ENCODE measurements around the gene CSNK1D.

CSNK1D gene

DNA sequence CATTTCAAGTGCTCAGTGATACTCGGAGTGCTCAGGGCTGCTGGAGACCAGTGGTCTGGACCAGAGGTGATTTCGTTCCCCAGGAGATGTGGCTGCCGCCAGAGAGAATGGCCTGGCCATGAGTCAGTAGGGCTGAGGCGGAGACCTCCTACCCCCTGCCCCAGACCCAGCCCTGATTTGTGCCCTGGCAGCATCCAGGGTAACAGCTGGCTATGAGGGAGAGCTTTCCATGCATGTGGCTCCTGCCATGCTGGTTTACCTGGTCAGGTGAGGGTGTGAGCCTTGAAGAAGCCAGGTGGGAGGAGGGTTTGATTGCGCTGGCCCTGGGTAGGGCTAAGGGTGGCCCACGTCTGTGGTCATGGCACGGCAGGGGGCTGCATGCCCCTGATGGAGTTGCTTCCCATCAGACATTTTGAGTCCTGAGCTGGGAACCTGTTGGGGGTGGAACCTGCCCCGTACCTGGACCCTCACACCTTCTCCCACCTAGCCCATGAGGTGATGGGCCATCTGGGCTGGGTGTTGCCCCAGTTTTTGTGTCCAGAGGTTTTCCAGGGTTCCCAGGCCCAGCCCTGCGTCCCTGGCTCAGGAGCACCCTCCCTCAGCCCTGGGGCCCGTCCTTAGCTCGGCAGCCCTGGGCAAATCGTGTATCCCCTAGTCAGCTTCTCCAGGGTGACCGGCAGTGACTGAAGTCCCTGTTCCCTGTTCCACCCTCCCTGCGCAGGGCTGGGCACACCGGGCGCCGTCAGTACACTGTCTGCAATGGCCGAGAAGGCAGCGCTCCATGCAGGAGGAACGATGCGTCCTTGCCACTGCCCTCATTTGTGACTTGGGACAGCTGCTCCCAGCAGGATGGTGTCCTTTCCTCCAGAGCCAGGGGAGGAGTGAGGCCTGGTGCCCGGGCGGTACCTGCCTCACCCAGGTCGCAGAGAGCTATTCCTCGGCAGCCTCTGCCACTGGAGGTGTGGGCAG, 9.0 kb upstream of the CSNK1D start:
- DNase-seq (ENCODE audit: insufficient read length, low spot score) (no peak), FAIRE-seq (no peak)
- no peak for TF ChIP-seq POLR2A (IDR thresholded peaks at IDR 0.05; ENCODE audit: low read depth, low read length)
- no peak for TF ChIP-seq PAX5 (IDR thresholded peaks at IDR 0.05; ENCODE audit: insufficient read depth, low read length, severe bottlenecking)

DNA sequence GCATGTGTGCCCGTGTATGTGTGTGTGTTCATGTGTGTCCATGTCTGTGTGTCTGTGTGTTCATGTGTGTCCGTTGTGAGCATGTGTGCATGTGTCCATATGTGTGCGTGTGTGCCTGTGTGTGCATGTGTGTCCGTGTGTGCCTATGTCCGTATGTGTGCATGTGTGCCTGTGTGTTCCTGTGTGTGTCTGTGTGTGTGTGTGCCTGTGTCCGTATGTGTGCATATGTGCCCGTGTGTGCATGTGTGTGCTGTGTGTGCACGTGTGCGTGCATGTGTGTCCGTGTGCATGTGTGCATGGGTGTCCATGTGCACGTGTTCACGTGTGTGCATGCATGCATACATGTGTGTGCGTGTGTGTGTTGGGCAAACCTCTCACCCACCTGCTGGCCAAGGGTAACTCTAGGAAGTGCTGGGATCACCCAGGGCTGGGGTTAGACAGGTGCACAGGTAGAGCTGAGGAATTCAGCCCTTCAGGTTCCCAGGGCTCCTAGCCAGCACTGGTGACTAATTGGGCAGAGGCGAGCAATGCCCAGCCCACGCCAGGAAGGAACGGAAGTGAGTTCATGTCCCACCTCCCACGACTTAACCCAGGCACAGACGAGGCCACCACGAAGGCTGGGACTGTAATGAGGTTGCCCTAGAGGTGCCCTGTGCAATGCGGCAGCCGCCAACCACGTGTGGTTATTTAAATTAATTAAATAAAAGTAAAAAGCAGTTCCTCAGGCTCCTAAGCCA, 8.2 kb upstream of the CSNK1D start:
- FAIRE-seq: peak; percentile 79
- no peak for DNase-seq (ENCODE audit: insufficient read length, low spot score)

DNA sequence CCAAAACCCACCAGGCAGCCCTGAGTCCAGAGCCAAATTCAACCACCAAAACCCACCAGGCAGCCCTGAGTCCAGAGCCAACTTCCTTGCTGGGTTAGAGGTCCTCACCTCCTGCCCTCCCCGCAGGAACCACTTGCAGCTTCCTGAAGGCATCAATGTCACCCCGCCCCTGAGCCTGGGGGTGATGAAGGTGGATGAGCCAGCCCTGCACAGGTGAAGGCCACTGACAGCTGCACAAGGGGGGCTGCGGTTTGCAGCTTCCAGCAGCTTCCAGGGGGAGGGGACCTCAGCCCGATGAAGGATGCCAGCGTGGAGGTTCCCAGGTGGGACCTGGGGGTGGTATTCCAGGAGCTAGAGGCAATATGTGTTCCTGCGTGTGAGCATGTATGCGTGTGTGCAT, 7.6 kb upstream of the CSNK1D start:
- no peak for FAIRE-seq
- no peak for TF ChIP-seq TAF1 (IDR thresholded peaks at IDR 0.05; ENCODE audit: low read depth, low read length)
- TF ChIP-seq POLR2A (IDR thresholded peaks at IDR 0.05; ENCODE audit: low read depth, low read length): no peak
- TF ChIP-seq SPI1 (IDR thresholded peaks at IDR 0.05; ENCODE audit: low read depth, low read length): no peak
- TF ChIP-seq PAX5 (IDR thresholded peaks at IDR 0.05; ENCODE audit: insufficient read depth, low read length, severe bottlenecking): no peak
- TF ChIP-seq POU2F2 (IDR thresholded peaks at IDR 0.05; ENCODE audit: low read depth, low read length): no peak
- TF ChIP-seq POLR2AphosphoS5 (IDR thresholded peaks at IDR 0.05; ENCODE audit: low read depth, low read length): no peak

More for the DNA sequence above, 8.2 kb upstream of the CSNK1D start:
- TF ChIP-seq PAX5 (IDR thresholded peaks at IDR 0.05; ENCODE audit: insufficient read depth, low read length, severe bottlenecking): no peak
- TF ChIP-seq TAF1 (IDR thresholded peaks at IDR 0.05; ENCODE audit: low read depth, low read length): no peak
- TF ChIP-seq POLR2A (IDR thresholded peaks at IDR 0.05; ENCODE audit: low read depth, low read length): no peak
- TF ChIP-seq POU2F2 (IDR thresholded peaks at IDR 0.05; ENCODE audit: low read depth, low read length): no peak
- TF ChIP-seq POLR2AphosphoS5 (IDR thresholded peaks at IDR 0.05; ENCODE audit: low read depth, low read length): no peak
- no peak for TF ChIP-seq SPI1 (IDR thresholded peaks at IDR 0.05; ENCODE audit: low read depth, low read length)

DNA sequence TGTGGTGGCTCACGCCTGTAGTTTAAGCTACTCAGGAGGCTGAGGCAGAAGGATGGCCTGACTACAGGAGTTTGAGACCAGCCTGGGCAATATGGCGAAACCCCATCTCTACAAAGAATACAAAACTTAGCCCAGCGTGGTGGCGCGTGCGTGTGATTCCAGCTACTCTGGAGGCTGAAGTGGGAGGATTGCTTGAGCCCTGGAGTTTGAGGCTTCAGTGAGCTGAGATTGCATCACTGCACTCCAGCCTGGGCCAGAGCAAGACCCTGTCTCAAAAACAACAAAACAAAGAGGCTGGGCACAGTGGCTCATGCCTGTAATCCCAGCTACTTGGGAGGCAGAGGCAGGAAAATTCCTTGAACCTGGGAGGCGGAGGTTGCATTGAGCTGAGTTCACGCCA, 7.0 kb upstream of the CSNK1D start:
- no peak for DNase-seq (ENCODE audit: insufficient read length, low spot score)
- TF ChIP-seq PAX5 (IDR thresholded peaks at IDR 0.05; ENCODE audit: insufficient read depth, low read length, severe bottlenecking): no peak
- TF ChIP-seq TAF1 (IDR thresholded peaks at IDR 0.05; ENCODE audit: low read depth, low read length): no peak
- no peak for TF ChIP-seq POLR2A (IDR thresholded peaks at IDR 0.05; ENCODE audit: low read depth, low read length)
- TF ChIP-seq POLR2AphosphoS5 (IDR thresholded peaks at IDR 0.05; ENCODE audit: low read depth, low read length): no peak
- TF ChIP-seq SPI1 (IDR thresholded peaks at IDR 0.05; ENCODE audit: low read depth, low read length): no peak
- TF ChIP-seq POU2F2 (IDR thresholded peaks at IDR 0.05; ENCODE audit: low read depth, low read length): no peak
- FAIRE-seq: no peak

More for the DNA sequence above, 7.6 kb upstream of the CSNK1D start:
- DNase-seq (ENCODE audit: insufficient read length, low spot score): no peak

DNA sequence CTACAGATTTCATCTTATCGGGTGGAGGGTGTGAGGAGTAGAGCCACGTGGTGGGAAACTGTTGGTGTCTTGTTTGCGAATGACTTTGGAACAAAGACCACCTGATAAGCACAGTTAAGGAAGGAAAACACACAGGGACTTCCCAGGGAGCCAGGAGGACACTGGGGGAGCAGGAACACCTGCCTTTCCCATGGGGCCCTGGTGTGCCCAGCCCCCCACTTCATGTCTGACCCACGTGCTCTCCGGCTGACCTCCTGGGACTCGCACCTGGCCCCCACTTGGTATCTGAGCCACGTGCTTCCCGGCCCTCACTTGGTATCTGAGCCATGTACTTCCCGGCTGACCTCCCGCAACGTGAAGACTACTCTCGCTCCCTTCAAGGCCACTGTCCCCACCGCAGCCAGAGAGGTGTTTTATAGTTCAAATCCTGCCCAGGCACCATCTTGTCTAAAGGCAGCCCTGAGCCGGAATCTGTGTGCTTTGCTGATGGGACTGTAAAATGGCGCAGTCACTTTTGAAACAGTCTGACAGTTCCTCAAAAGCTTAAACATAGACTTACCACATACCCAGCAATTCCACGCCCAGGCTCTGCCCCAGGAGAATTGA, 5.4 kb upstream of the CSNK1D start:
- DNase-seq (ENCODE audit: insufficient read length, low spot score): no peak
- FAIRE-seq: no peak
- no peak for TF ChIP-seq TAF1 (IDR thresholded peaks at IDR 0.05; ENCODE audit: low read depth, low read length)
- no peak for TF ChIP-seq POLR2AphosphoS5 (IDR thresholded peaks at IDR 0.05; ENCODE audit: low read depth, low read length)
- TF ChIP-seq SPI1 (IDR thresholded peaks at IDR 0.05; ENCODE audit: low read depth, low read length): no peak
- TF ChIP-seq POLR2A (IDR thresholded peaks at IDR 0.05; ENCODE audit: low read depth, low read length): no peak
- TF ChIP-seq POU2F2 (IDR thresholded peaks at IDR 0.05; ENCODE audit: low read depth, low read length): no peak
- TF ChIP-seq PAX5 (IDR thresholded peaks at IDR 0.05; ENCODE audit: insufficient read depth, low read length, severe bottlenecking): no peak

DNA sequence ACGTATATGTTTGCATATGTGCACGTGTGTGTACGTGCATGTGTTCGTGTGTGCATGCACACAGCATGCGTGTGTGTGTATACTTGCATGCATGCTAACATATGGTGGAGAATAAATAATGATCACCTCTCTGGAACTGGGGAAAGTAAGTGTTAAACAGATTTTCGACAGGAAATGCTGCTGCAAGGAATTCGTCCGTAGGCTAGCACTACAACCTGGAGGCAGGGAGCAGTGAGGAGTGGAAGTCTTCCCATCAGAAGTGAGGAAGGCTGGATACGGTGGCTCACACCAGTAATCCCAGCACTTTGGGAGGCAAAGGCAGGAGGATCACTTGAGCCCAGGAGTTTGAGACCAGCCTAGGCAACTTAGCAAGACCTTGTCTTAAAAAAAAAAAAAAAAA, 4.8 kb upstream of the CSNK1D start:
- TF ChIP-seq POLR2A (IDR thresholded peaks at IDR 0.05; ENCODE audit: low read depth, low read length) (no peak), PAX5 (IDR thresholded peaks at IDR 0.05; ENCODE audit: insufficient read depth, low read length, severe bottlenecking) (no peak), TAF1 (IDR thresholded peaks at IDR 0.05; ENCODE audit: low read depth, low read length) (no peak), POU2F2 (IDR thresholded peaks at IDR 0.05; ENCODE audit: low read depth, low read length) (no peak), SPI1 (IDR thresholded peaks at IDR 0.05; ENCODE audit: low read depth, low read length) (no peak), POLR2AphosphoS5 (IDR thresholded peaks at IDR 0.05; ENCODE audit: low read depth, low read length) (no peak)
- no peak for DNase-seq (ENCODE audit: insufficient read length, low spot score)
- peak; percentile 57 for FAIRE-seq

DNA sequence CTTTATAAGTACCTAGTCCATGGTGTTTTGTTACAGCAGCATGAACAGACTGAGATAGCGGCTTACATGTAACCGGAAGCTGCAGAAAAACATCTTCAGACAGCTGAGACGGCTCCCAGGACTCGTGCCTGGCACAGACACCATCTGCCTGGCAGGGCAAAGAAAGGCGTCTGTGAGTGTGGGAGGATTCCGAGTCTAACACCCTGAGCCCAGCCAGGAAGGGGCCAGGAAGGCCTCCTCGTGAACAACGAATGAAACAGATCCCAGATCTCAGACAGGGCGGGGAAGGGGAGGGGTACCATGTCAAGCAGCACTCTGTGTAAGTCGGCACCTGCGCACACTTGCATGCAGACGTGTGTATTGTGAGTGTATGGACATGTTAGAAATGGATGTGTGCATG, 4.4 kb upstream of the CSNK1D start:
- no peak for TF ChIP-seq PAX5 (IDR thresholded peaks at IDR 0.05; ENCODE audit: insufficient read depth, low read length, severe bottlenecking)
- no peak for TF ChIP-seq POLR2A (IDR thresholded peaks at IDR 0.05; ENCODE audit: low read depth, low read length)
- TF ChIP-seq POU2F2 (IDR thresholded peaks at IDR 0.05; ENCODE audit: low read depth, low read length): no peak
- no peak for TF ChIP-seq POLR2AphosphoS5 (IDR thresholded peaks at IDR 0.05; ENCODE audit: low read depth, low read length)
- TF ChIP-seq TAF1 (IDR thresholded peaks at IDR 0.05; ENCODE audit: low read depth, low read length): no peak
- no peak for TF ChIP-seq SPI1 (IDR thresholded peaks at IDR 0.05; ENCODE audit: low read depth, low read length)
- FAIRE-seq (no peak), DNase-seq (ENCODE audit: insufficient read length, low spot score) (no peak)

DNA sequence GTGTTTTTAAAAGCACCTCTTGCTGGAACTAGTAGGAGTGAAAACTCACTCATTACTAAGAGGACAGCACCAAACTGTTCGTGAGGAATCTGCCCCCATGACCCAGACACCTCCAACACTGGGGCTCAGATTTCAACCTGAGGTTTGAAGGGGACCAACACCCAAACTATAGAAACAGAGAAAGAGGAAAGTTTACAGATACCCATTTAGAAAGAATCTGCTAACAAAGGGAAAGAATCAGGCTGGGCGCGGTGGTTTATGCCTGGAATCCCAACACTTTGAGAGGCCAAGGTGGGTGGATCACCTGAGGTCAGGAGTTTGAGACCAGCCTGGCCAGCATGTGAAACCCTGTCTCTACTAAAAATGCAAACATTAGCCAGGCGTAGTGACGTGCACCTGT, 3.4 kb upstream of the CSNK1D start:
- DNase-seq (ENCODE audit: insufficient read length, low spot score) (no peak), FAIRE-seq (no peak)
- TF ChIP-seq POLR2A (IDR thresholded peaks at IDR 0.05; ENCODE audit: low read depth, low read length) (no peak), SPI1 (IDR thresholded peaks at IDR 0.05; ENCODE audit: low read depth, low read length) (no peak), POU2F2 (IDR thresholded peaks at IDR 0.05; ENCODE audit: low read depth, low read length) (no peak), POLR2AphosphoS5 (IDR thresholded peaks at IDR 0.05; ENCODE audit: low read depth, low read length) (no peak), PAX5 (IDR thresholded peaks at IDR 0.05; ENCODE audit: insufficient read depth, low read length, severe bottlenecking) (no peak), TAF1 (IDR thresholded peaks at IDR 0.05; ENCODE audit: low read depth, low read length) (no peak)

DNA sequence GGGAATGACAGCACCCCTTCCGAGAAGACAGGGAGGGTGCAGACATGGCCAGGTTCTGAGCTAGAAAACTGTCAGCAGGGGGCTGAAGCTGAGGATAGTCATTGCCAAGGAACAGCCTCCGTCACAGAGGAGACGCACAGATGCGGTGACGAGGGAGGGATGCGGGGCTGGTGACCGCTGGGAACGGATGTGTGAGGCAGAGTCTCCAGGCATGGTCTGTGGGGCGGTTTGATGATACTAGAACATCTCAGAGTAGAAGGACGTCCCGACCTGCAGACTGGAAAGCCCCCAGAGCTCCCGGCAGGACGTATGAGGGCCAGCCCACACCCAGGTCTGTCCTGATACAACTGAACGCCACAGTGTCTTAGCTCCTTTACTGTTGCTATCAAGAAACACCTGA, 1.8 kb upstream of the CSNK1D start:
- no peak for TF ChIP-seq SPI1 (IDR thresholded peaks at IDR 0.05; ENCODE audit: low read depth, low read length)
- no peak for TF ChIP-seq POU2F2 (IDR thresholded peaks at IDR 0.05; ENCODE audit: low read depth, low read length)
- TF ChIP-seq TAF1 (IDR thresholded peaks at IDR 0.05; ENCODE audit: low read depth, low read length): no peak
- no peak for TF ChIP-seq POLR2AphosphoS5 (IDR thresholded peaks at IDR 0.05; ENCODE audit: low read depth, low read length)
- no peak for TF ChIP-seq POLR2A (IDR thresholded peaks at IDR 0.05; ENCODE audit: low read depth, low read length)
- TF ChIP-seq PAX5 (IDR thresholded peaks at IDR 0.05; ENCODE audit: insufficient read depth, low read length, severe bottlenecking): no peak
- DNase-seq (ENCODE audit: insufficient read length, low spot score) (no peak), FAIRE-seq (no peak)

Measured in GM12891 (cell line).